SK-N-MC (cell line): ENCODE results near the gene LRP6.

Source experiments
- EZH2 ChIP-seq: fragments of 200-600 bp; sonication (generic); IDR thresholded peaks from one replicate; pipeline ENCODE4 v1.6.1; 2017; ENCODE audit warnings: antibody characterized with exemption
- POLR2AphosphoS5 ChIP-seq: IDR thresholded peaks from 2 replicates; pipeline ENCODE4 v1.6.1; 2012; ENCODE audit warnings: mild to moderate bottlenecking, low read depth, low read length, borderline replicate concordance

DNA sequence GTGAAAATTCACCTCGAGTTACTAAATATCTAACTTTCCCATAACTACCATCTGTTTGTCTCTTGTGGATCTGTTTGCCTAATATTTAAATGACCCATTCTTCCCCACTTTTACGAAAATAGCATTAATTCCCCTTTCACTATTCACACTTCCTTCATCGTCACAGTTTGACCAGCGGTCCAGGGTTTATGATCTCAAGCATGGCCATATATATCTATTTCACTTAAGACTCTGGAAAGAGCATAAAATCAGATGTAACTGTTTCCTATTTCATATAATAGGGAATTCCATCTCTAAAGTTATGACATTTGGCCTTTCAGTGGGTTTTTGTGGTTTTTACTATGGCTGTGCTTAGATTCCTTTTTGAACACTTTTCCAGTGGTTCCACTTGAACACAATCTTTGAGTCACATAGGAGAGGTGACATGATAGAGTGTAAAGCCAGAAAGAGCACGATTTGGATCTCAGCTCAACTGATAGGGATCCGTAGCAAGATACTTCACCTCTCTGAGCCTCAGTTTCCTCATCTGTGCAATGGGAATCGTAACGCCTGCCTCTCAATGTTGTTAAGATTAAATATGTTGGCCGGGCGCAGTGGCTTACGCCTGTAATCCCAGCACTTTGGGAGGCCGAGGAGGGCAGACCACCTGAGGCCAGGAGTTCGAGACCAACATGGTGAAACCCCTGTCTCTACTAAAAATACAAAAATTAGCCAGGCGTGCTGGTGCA, 196.9 kb downstream of the LRP6 start:
- TF ChIP-seq POLR2AphosphoS5 (no peak), EZH2 (no peak)
